IMR-90 (cell line): Measurements from ENCODE around the gene PHETA1. TPM values are rescaled to one million over a fixed set of nuclear protein-coding genes. Genes with fewer than 3 reads are reported as not detected.

Source experiments
- ATAC-seq: fragments of 200-7000 bp; cut with Tn5 transposase; 2 replicates; pipeline ENCODE4 v1.9.1; 2020; ENCODE audit warnings: low read depth, mild to moderate bottlenecking, moderate library complexity
- BruUV-seq: library from RNA; stranded (reverse); fragments of 400-500 nt; replicated peaks from 2 replicates; lab custom pipeline; 2021; lab: Mats Ljungman, UMichigan
- CTCF ChIA-PET: fragments of 300-600 bp; formaldehyde crosslinking; extraction: SDS; loops from one replicate; lab custom pipeline; 2021; ENCODE audit warnings: antibody characterized with exemption; lab: Yijun Ruan, JAX
- POLR2A ChIA-PET: fragments of 300-600 bp; sonication (Branson Sonifier 250); formaldehyde crosslinking; loops from one replicate; lab custom pipeline; 2022; ENCODE audit warnings: antibody characterized with exemption; ENCODE audit not compliant: unreplicated experiment; lab: Charles Lee
- DNase-seq: peaks from one replicate; pipeline ENCODE4 v3.0.0; 2013
- H2AFZ ChIP-seq: replicated peaks from 2 replicates; pipeline ENCODE3; 2013; ENCODE audit warnings: low read length, mild to moderate bottlenecking; ENCODE audit not compliant: poor library complexity
- H2AK5ac ChIP-seq: 2 replicates; pipeline ENCODE4 v1.6.1; 2013; ENCODE audit warnings: low read depth, low read length, inconsistent platforms
- H2AK9ac ChIP-seq: replicated peaks from 2 replicates; pipeline ENCODE3; 2013; ENCODE audit warnings: mild to moderate bottlenecking, low read depth, low read length, moderate library complexity; ENCODE audit not compliant: poor library complexity
- H2BK120ac ChIP-seq: 2 replicates; pipeline ENCODE4 v1.6.1; 2013; ENCODE audit warnings: low read depth, low read length, inconsistent platforms
- H2BK15ac ChIP-seq: 3 replicates; pipeline ENCODE4 v1.6.1; 2013; ENCODE audit warnings: low read depth, low read length, inconsistent platforms
- H2BK20ac ChIP-seq: 2 replicates; pipeline ENCODE4 v1.6.1; 2013; ENCODE audit warnings: low read depth, mild to moderate bottlenecking, inconsistent platforms, low read length, moderate library complexity
- H2BK5ac ChIP-seq: 2 replicates; pipeline ENCODE4 v1.6.1; 2013; ENCODE audit warnings: mild to moderate bottlenecking, low read depth, low read length, inconsistent platforms; ENCODE audit not compliant: poor library complexity, severe bottlenecking
- H3K14ac ChIP-seq: replicated peaks from 2 replicates; pipeline ENCODE4 v1.6.1; 2013; ENCODE audit warnings: low read depth, low read length, inconsistent platforms
- H3K18ac ChIP-seq: 2 replicates; pipeline ENCODE4 v1.6.1; 2013; ENCODE audit warnings: low read depth, low read length, control low read depth
- H3K23ac ChIP-seq: 2 replicates; pipeline ENCODE4 v1.6.1; 2013; ENCODE audit warnings: low read depth, low read length, inconsistent platforms
- H3K27ac ChIP-seq: 2 replicates; pipeline ENCODE4 v1.5.1; 2013; ENCODE audit warnings: mild to moderate bottlenecking, control low read depth, low read length; ENCODE audit not compliant: insufficient read depth
- H3K27me3 ChIP-seq: 2 replicates; pipeline ENCODE4 v1.6.1; 2013; ENCODE audit warnings: low read length; ENCODE audit not compliant: control insufficient read depth, insufficient read depth
- H3K36me3 ChIP-seq: 2 replicates; pipeline ENCODE4 v1.6.1; 2013; ENCODE audit warnings: low read length, mixed read lengths; ENCODE audit not compliant: control insufficient read depth, insufficient read depth
- H3K4ac ChIP-seq: 2 replicates; pipeline ENCODE4 v1.6.1; 2013; ENCODE audit warnings: low read depth, low read length, inconsistent platforms
- H3K4me1 ChIP-seq: 2 replicates; pipeline ENCODE4 v1.6.1; 2013; ENCODE audit warnings: low read length, mixed read lengths; ENCODE audit not compliant: control insufficient read depth, insufficient read depth
- H3K4me2 ChIP-seq: 2 replicates; pipeline ENCODE4 v1.6.1; 2013; ENCODE audit warnings: low read depth, mild to moderate bottlenecking, control low read depth, low read length, moderate library complexity
- H3K4me3 ChIP-seq: 2 replicates; pipeline ENCODE4 v1.5.1; 2013; ENCODE audit warnings: low read depth, mild to moderate bottlenecking, control low read depth, low read length, moderate library complexity; ENCODE audit not compliant: insufficient read depth
- H3K56ac ChIP-seq: 2 replicates; pipeline ENCODE4 v1.6.1; 2013; ENCODE audit warnings: low read length, inconsistent platforms; ENCODE audit not compliant: insufficient read depth; ENCODE audit errors: extremely low read depth
- H3K79me1 ChIP-seq, 2 experiments: 2 replicates each; pipeline ENCODE4 v1.6.1; 2013; ENCODE audit warnings: low read length in 2 of 2, inconsistent platforms in 1 of 2, low read depth in 1 of 2
- H3K9ac ChIP-seq: 2 replicates; pipeline ENCODE4 v1.6.1; 2013; ENCODE audit warnings: low read depth, low read length, control low read depth
- H3K9me1 ChIP-seq: 2 replicates; pipeline ENCODE4 v1.6.1; 2013; ENCODE audit warnings: low read length, inconsistent platforms; ENCODE audit not compliant: insufficient read depth
- H3K9me3 ChIP-seq: 2 replicates; pipeline ENCODE4 v1.6.1; 2013; ENCODE audit warnings: low read length; ENCODE audit not compliant: control insufficient read depth, insufficient read depth
- H4K20me1 ChIP-seq: 2 replicates; pipeline ENCODE4 v1.6.1; 2013; ENCODE audit warnings: low read length, inconsistent platforms; ENCODE audit not compliant: insufficient read depth
- H4K5ac ChIP-seq: 2 replicates; pipeline ENCODE4 v1.6.1; 2013; ENCODE audit warnings: mild to moderate bottlenecking, low read depth, low read length, control low read depth
- H4K8ac ChIP-seq, 2 experiments: 2 replicates each; pipeline ENCODE4 v1.6.1; 2013; ENCODE audit warnings: low read depth in 2 of 2, low read length in 2 of 2, control low read depth in 1 of 2, inconsistent platforms in 1 of 2
- H4K91ac ChIP-seq: 2 replicates; pipeline ENCODE4 v1.6.1; 2013; ENCODE audit warnings: low read depth, low read length, inconsistent platforms; ENCODE audit not compliant: insufficient read depth
- CHD1 ChIP-seq: IDR thresholded peaks from 2 replicates; pipeline ENCODE4 v1.6.1; 2012; ENCODE audit warnings: low read depth, low read length, improper control_type of control experiment
- CTCF ChIP-seq: conservative IDR thresholded peaks from 2 replicates; pipeline ENCODE4 v1.5.1; 2012; ENCODE audit warnings: mild to moderate bottlenecking, low read depth, low read length, improper control_type of control experiment
- FOS ChIP-seq: fragments of 150-350 bp; IDR thresholded peaks from 2 replicates; pipeline ENCODE4 v1.6.1; 2016; ENCODE audit warnings: low read depth, low read length
- POLR2A ChIP-seq: IDR thresholded peaks from 2 replicates; pipeline ENCODE4 v1.6.1; 2012; ENCODE audit warnings: mild to moderate bottlenecking, low read depth, low read length
- WGBS, 2 experiments: methylation state at CpG; one replicate each; pipeline versions ENCODE4 v1.1.5 to v1.1.7; 2013; ENCODE audit warnings: missing lambda C conversion rate in 2 of 2; ENCODE audit not compliant: insufficient read length in 1 of 2; ENCODE audit errors: extremely low coverage in 2 of 2; 5-methylcytosine and 5-hydroxymethylcytosine counted together
- dilution Hi-C: fragments of 300-500 bp; cut with HindIII; formaldehyde crosslinking; loops from one replicate; pipeline ENCODE4 v1.14.3; 2018; ENCODE audit warnings: low sequenced_read_pairs; ENCODE audit not compliant: unreplicated experiment
- in situ Hi-C: fragments of 300-500 bp; cut with MboI; formaldehyde crosslinking; loops from 3 replicates; pipeline ENCODE4 v1.14.3; 2019; ENCODE audit warnings: low sequenced_read_pairs, inconsistent platforms, mixed read lengths
- intact Hi-C: fragments of 100-400 bp; cut with micrococcal nuclease; formaldehyde crosslinking; loops from 2 replicates; pipeline ENCODE4 v1.10.0; 2022
- polyA plus RNA-seq, 3 experiments: library from polyadenylated mRNA; depleted of rRNA; stranded (reverse); fragments of >200 nt; gene quantifications; 2 replicates each; pipeline ENCODE4 v1.2.3, GENCODE V29; 2012; ENCODE audit warnings: low replicate concordance in 1 of 3
- total RNA-seq: library from RNA; depleted of rRNA; stranded (reverse); fragments of >200 nt; gene quantifications from 2 replicates; pipeline ENCODE4 v1.2.3, GENCODE V29; 2012

PHETA1 gene
- total and polyA plus RNA-seq, 2 of the 4 experiments (the other 2 are of a cell fraction), result 3.2 to 6.6 TPM

- H3K14ac ChIP-seq, result no peak overlapping the region
- H3K23ac ChIP-seq, result no peak overlapping the region
- H4K5ac ChIP-seq, result no peak overlapping the region
- H3K4me3 ChIP-seq, result no peak overlapping the region
- no peaks in the 10 kb centered on the region for H3K9me3 ChIP-seq
- TF ChIP-seq POLR2A (no peak), CHD1 (no peak), FOS (no peak), CTCF (no peak)
- no peaks in the 10 kb centered on the region for H3K4me1 ChIP-seq
- H2AFZ ChIP-seq, result no peak overlapping the region
- dilution Hi-C loops (no loop called here), intact Hi-C loops (no loop called here), in situ Hi-C loops (no loop called here)
- BruUV-seq, result no TSS peak
- WGBS, 2 experiments, result 66% methylated on average over 12 of the region's 25 CpGs; no CpG with 5 or more reads in 1 of the 2 experiments
- POLR2A ChIA-PET, result no interaction called here
- H4K20me1 ChIP-seq, result no peaks in the 10 kb centered on the region
- no peak overlapping the region for H2AK5ac ChIP-seq
- no peak overlapping the region for H2BK5ac ChIP-seq
- H3K36me3 ChIP-seq, result no peaks in the 10 kb centered on the region
- H3K56ac ChIP-seq, result no peak overlapping the region
- no peak overlapping the region for H4K91ac ChIP-seq
- H3K79me1 ChIP-seq, result no peaks in the 10 kb centered on the region
- no peak overlapping the region for H2AK9ac ChIP-seq
- no peak overlapping the region for H3K18ac ChIP-seq
- no peak overlapping the region for H3K27ac ChIP-seq
- no peak overlapping the region for H3K9ac ChIP-seq
- H2BK20ac ChIP-seq, result no peak overlapping the region
- H3K4ac ChIP-seq, result no peak overlapping the region
- DNase-seq, result no peak
- CTCF ChIA-PET, result no interaction called here
- H3K9me1 ChIP-seq, result no peaks in the 10 kb centered on the region
- H2BK120ac ChIP-seq, result no peak overlapping the region
- no peak overlapping the region for H2BK15ac ChIP-seq
- no peak overlapping the region for H3K4me2 ChIP-seq
- peaks cover 4% of the 10 kb centered on the region; the same call in 1 of the 2 replicates for H3K27me3 ChIP-seq
- no peak for ATAC-seq
- H4K8ac ChIP-seq, result no peak overlapping the region
These were observed 46.3 kb downstream of the PHETA1 start for GRCh38 chr12:111322336-111323250.
